Activated T-cell treated with anti-CD3 and anti-CD28 coated beads, Interleukin-2, amount 50 U/mL, for 72 hours (primary cell): Measurements from ENCODE around the gene NTRK3. TPM values are rescaled to one million over a fixed set of nuclear protein-coding genes. Genes with fewer than 3 reads are reported as not detected.

Experiments used
- ATAC-seq, 2 donors: fragments of 150-1000 bp; cut with Tn5 transposase; replicated peaks in 1 of 2; 2 replicates each; pipeline ENCODE4 v1.10.0; 2021; ENCODE audit warnings: moderate library complexity in 2 of 2, mild to moderate bottlenecking in 1 of 2
- DNase-seq, 2 donors: peaks; one replicate each; pipeline ENCODE4 v3.0.0; 2021 to 2022; ENCODE audit warnings: mixed read lengths in 1 of 2
- H3K27ac Mint-ChIP-seq: one replicate; pipeline ENCODE4 v1.8.0; 2022; ENCODE audit warnings: mild to moderate bottlenecking, moderate library complexity, mixed read lengths
- H3K27me3 Mint-ChIP-seq: one replicate; pipeline ENCODE4 v1.8.0; 2022; ENCODE audit warnings: low read depth, mixed read lengths
- H3K36me3 Mint-ChIP-seq, 2 donors: one replicate each; pipeline ENCODE4 v1.8.0; 2022; ENCODE audit warnings: mixed read lengths in 2 of 2, mild to moderate bottlenecking in 1 of 2; ENCODE audit not compliant: insufficient read depth in 2 of 2
- H3K4me1 Mint-ChIP-seq: one replicate; pipeline ENCODE4 v1.8.0; 2022; ENCODE audit warnings: low read depth, mixed read lengths
- H3K4me3 Mint-ChIP-seq, 2 donors: one replicate each; pipeline ENCODE4 v1.8.0; 2022; ENCODE audit warnings: mild to moderate bottlenecking in 2 of 2, mixed read lengths in 2 of 2, moderate library complexity in 2 of 2
- H3K9me3 Mint-ChIP-seq, 2 donors: one replicate each; pipeline ENCODE4 v1.8.0; 2022; ENCODE audit warnings: mixed read lengths in 2 of 2
- total RNA-seq, 2 donors: library from RNA; stranded (reverse); gene quantifications; one replicate each; pipeline ENCODE4 v1.2.3, GENCODE V29; 2022

The NTRK3 gene
- total RNA-seq, 2 donors from 2014 or later: 4.2 to 8.9 TPM

- Mint-ChIP-seq H3K27ac (no peak overlapping the region), H3K4me3 (no peak overlapping the region), H3K36me3 (no peaks in the 10 kb centered on the region), H3K9me3 (peaks cover 2 to 3% of the 10 kb centered on the region in 2 donors), H3K27me3 (no peaks in the 10 kb centered on the region), H3K4me1 (no peaks in the 10 kb centered on the region)
- DNase-seq (no peak), ATAC-seq (no peak)
These were observed 346.2 kb downstream of the NTRK3 start for GRCh38 chr15:87910301-87910700.

GRCh38 chr15:87907676-87908446, 348.7 kb downstream of the NTRK3 start:
- peaks cover 2 to 3% of the 10 kb centered on the region in 2 donors for H3K9me3 Mint-ChIP-seq
- H3K27ac Mint-ChIP-seq: no peak overlapping the region
- ATAC-seq: no peak

GRCh38 chr15:87906444-87906843, 350.1 kb downstream of the NTRK3 start:
- H3K27me3 Mint-ChIP-seq: no peaks in the 10 kb centered on the region
- no peak overlapping the region for H3K27ac Mint-ChIP-seq
- no peaks in the 10 kb centered on the region for H3K36me3 Mint-ChIP-seq
- H3K9me3 Mint-ChIP-seq: peaks cover 2 to 3% of the 10 kb centered on the region in 2 donors
- no peak overlapping the region for H3K4me3 Mint-ChIP-seq
- H3K4me1 Mint-ChIP-seq: no peaks in the 10 kb centered on the region
- no peak for DNase-seq
- ATAC-seq: no peak

More at GRCh38 chr15:87907676-87908446, 348.7 kb downstream of the NTRK3 start:
- no peaks in the 10 kb centered on the region for H3K27me3 Mint-ChIP-seq
- DNase-seq: no peak
- H3K4me1 Mint-ChIP-seq: no peaks in the 10 kb centered on the region
- no peak overlapping the region for H3K4me3 Mint-ChIP-seq
- no peaks in the 10 kb centered on the region for H3K36me3 Mint-ChIP-seq

GRCh38 chr15:87902772-87903426, 353.6 kb downstream of the NTRK3 start:
- Mint-ChIP-seq H3K27ac (no peak overlapping the region), H3K4me3 (no peak overlapping the region), H3K36me3 (no peaks in the 10 kb centered on the region), H3K4me1 (no peaks in the 10 kb centered on the region), H3K27me3 (no peaks in the 10 kb centered on the region), H3K9me3 (no peaks in the 10 kb centered on the region)
- DNase-seq: no peak
- no peak for ATAC-seq

GRCh38 chr15:87901926-87902690, 354.4 kb downstream of the NTRK3 start:
- DNase-seq (no peak), ATAC-seq (no peak)
- Mint-ChIP-seq H3K4me3 (no peak overlapping the region), H3K9me3 (no peaks in the 10 kb centered on the region), H3K27me3 (no peaks in the 10 kb centered on the region), H3K4me1 (no peaks in the 10 kb centered on the region), H3K36me3 (no peaks in the 10 kb centered on the region), H3K27ac (no peak overlapping the region)

- no peaks in the 10 kb centered on the region for H3K27me3 Mint-ChIP-seq
- no peak overlapping the region for H3K27ac Mint-ChIP-seq
- H3K4me3 Mint-ChIP-seq: no peak overlapping the region
- ATAC-seq (no peak), DNase-seq (no peak)
- H3K36me3 Mint-ChIP-seq: no peaks in the 10 kb centered on the region
- H3K9me3 Mint-ChIP-seq: no peaks in the 10 kb centered on the region
- H3K4me1 Mint-ChIP-seq: no peaks in the 10 kb centered on the region
These were observed 355.5 kb downstream of the NTRK3 start for GRCh38 chr15:87901008-87901407.

GRCh38 chr15:87896936-87897335, 359.6 kb downstream of the NTRK3 start:
- DNase-seq: no peak
- no peak for ATAC-seq
- Mint-ChIP-seq H3K9me3 (no peaks in the 10 kb centered on the region), H3K4me3 (no peak overlapping the region), H3K4me1 (no peaks in the 10 kb centered on the region), H3K36me3 (no peaks in the 10 kb centered on the region), H3K27me3 (no peaks in the 10 kb centered on the region), H3K27ac (no peak overlapping the region)

- Mint-ChIP-seq H3K27ac (no peak overlapping the region), H3K27me3 (peaks cover 7% of the 10 kb centered on the region), H3K9me3 (no peaks in the 10 kb centered on the region), H3K36me3 (no peaks in the 10 kb centered on the region), H3K4me3 (no peak overlapping the region), H3K4me1 (no peaks in the 10 kb centered on the region)
- DNase-seq (no peak), ATAC-seq (no peak)
These were observed 369.4 kb downstream of the NTRK3 start for GRCh38 chr15:87887177-87887576.

GRCh38 chr15:87881026-87881425, 375.5 kb downstream of the NTRK3 start:
- DNase-seq (no peak), ATAC-seq (no peak)
- Mint-ChIP-seq H3K27me3 (no peaks in the 10 kb centered on the region), H3K36me3 (no peaks in the 10 kb centered on the region), H3K9me3 (no peaks in the 10 kb centered on the region), H3K27ac (no peak overlapping the region), H3K4me3 (no peak overlapping the region), H3K4me1 (no peaks in the 10 kb centered on the region)

GRCh38 chr15:87877822-87878542, 378.6 kb downstream of the NTRK3 start:
- ATAC-seq: no peak
- H3K4me1 Mint-ChIP-seq: no peaks in the 10 kb centered on the region
- no peaks in the 10 kb centered on the region for H3K9me3 Mint-ChIP-seq
- no peak for DNase-seq
- no peaks in the 10 kb centered on the region for H3K27me3 Mint-ChIP-seq
- no peaks in the 10 kb centered on the region for H3K36me3 Mint-ChIP-seq
- H3K27ac Mint-ChIP-seq: no peak overlapping the region
- no peak overlapping the region for H3K4me3 Mint-ChIP-seq

GRCh38 chr15:87877114-87877810, 379.3 kb downstream of the NTRK3 start:
- no peaks in the 10 kb centered on the region for H3K27me3 Mint-ChIP-seq
- H3K4me3 Mint-ChIP-seq: no peak overlapping the region
- ATAC-seq (no peak), DNase-seq (no peak)
- no peaks in the 10 kb centered on the region for H3K9me3 Mint-ChIP-seq
- no peak overlapping the region for H3K27ac Mint-ChIP-seq
- no peaks in the 10 kb centered on the region for H3K4me1 Mint-ChIP-seq
- no peaks in the 10 kb centered on the region for H3K36me3 Mint-ChIP-seq

GRCh38 chr15:87874896-87875711, 381.4 kb downstream of the NTRK3 start:
- ATAC-seq: no peak
- Mint-ChIP-seq H3K27me3 (no peaks in the 10 kb centered on the region), H3K9me3 (no peaks in the 10 kb centered on the region), H3K4me1 (no peaks in the 10 kb centered on the region), H3K27ac (no peak overlapping the region), H3K36me3 (no peaks in the 10 kb centered on the region), H3K4me3 (no peak overlapping the region)
- no peak for DNase-seq
